22Rv1 (cell line): ENCODE data around the gene TCIRG1.

Experiments
- ZFX ChIP-seq: fragments of 450-650 bp; IDR thresholded peaks from 2 replicates; pipeline ENCODE4 v1.6.1; 2017; ENCODE audit warnings: antibody characterized with exemption, borderline replicate concordance
- TF ChIP-seq, protein P1 (sequence below): fragments of 450-650 bp; IDR thresholded peaks from 2 replicates; pipeline ENCODE4 v1.5.1; 2017; ENCODE audit warnings: mild to moderate bottlenecking

DNA sequence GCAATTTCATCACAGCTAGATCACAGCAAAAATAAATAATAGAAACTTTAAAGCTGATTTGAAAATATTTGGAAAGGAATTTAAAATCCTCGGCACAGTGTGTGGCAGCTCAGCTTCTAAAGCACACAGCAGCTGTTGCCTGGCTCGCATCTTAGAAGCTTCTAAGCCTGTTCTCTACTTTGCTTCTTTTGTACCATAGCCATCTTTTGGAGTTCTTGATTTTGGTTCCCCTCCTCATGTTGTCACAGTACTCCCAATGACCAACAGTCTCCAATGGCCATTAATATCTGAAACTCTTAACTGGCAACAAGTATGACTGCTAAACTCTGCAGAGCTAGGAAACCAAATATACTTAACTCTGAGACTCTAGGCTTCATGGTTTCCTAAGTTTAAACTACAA, 53.6 kb downstream of the TCIRG1 start:
- TF ChIP-seq, protein P1, sequence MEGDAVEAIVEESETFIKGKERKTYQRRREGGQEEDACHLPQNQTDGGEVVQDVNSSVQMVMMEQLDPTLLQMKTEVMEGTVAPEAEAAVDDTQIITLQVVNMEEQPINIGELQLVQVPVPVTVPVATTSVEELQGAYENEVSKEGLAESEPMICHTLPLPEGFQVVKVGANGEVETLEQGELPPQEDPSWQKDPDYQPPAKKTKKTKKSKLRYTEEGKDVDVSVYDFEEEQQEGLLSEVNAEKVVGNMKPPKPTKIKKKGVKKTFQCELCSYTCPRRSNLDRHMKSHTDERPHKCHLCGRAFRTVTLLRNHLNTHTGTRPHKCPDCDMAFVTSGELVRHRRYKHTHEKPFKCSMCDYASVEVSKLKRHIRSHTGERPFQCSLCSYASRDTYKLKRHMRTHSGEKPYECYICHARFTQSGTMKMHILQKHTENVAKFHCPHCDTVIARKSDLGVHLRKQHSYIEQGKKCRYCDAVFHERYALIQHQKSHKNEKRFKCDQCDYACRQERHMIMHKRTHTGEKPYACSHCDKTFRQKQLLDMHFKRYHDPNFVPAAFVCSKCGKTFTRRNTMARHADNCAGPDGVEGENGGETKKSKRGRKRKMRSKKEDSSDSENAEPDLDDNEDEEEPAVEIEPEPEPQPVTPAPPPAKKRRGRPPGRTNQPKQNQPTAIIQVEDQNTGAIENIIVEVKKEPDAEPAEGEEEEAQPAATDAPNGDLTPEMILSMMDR: no peak
- no peak for TF ChIP-seq ZFX
